Measurements from ENCODE around the gene ANO1.

DNA sequence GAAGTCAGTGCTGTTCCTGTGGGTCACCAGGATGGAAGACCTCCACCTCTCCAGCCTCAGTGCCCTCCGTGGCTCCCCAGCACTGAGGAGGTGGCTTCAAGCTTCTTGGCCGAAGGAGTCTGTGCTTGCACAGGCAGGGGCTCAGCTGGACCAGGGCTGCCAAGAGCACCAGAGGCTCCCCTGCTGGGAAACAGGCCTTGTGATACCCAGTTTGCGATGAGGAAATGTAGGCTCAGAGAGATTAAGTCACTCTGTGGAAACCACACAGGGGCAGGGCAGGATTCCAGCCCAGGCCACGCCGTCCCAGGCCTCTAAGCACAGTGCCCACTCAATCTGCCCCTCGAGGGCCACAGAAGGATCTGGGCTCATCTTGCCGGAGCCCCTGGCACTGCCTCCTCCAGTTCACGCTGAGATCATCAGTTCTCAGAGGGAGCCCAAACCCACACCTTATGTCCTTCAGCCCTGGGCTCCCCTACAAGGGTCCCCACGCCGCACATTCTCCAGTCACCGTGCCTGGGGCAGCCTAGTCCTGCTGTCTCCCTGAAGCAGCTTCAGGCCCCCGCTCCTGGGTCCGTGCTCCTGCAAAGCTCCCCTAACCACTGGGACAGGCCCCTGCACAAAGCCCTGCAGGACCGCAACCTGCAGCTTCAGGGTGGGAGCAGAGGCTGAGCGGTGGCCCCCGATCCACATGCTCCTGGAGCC is 21.6 kb downstream of the ANO1 start:
- TF ChIP-seq, protein P1, sequence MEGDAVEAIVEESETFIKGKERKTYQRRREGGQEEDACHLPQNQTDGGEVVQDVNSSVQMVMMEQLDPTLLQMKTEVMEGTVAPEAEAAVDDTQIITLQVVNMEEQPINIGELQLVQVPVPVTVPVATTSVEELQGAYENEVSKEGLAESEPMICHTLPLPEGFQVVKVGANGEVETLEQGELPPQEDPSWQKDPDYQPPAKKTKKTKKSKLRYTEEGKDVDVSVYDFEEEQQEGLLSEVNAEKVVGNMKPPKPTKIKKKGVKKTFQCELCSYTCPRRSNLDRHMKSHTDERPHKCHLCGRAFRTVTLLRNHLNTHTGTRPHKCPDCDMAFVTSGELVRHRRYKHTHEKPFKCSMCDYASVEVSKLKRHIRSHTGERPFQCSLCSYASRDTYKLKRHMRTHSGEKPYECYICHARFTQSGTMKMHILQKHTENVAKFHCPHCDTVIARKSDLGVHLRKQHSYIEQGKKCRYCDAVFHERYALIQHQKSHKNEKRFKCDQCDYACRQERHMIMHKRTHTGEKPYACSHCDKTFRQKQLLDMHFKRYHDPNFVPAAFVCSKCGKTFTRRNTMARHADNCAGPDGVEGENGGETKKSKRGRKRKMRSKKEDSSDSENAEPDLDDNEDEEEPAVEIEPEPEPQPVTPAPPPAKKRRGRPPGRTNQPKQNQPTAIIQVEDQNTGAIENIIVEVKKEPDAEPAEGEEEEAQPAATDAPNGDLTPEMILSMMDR (IDR thresholded peaks at IDR 0.05) = no peak
- TF ChIP-seq POLR2A (IDR thresholded peaks at IDR 0.05) = no peak

Measured in uterus (tissue), 2 donors.